GM12874 (cell line): ENCODE data around the gene CASKIN2.
A peak's percentile ranks its signal among the peaks of the same experiment; 100 is the strongest.

ENCODE experiments used
- TF ChIP-seq, protein P1 (sequence below): IDR thresholded peaks from 2 replicates; pipeline ENCODE4 v1.5.1; 2011; ENCODE audit warnings: low read depth, mild to moderate bottlenecking, control low read depth, low read length, moderate library complexity; ENCODE audit not compliant: insufficient read depth

Gene CASKIN2

DNA sequence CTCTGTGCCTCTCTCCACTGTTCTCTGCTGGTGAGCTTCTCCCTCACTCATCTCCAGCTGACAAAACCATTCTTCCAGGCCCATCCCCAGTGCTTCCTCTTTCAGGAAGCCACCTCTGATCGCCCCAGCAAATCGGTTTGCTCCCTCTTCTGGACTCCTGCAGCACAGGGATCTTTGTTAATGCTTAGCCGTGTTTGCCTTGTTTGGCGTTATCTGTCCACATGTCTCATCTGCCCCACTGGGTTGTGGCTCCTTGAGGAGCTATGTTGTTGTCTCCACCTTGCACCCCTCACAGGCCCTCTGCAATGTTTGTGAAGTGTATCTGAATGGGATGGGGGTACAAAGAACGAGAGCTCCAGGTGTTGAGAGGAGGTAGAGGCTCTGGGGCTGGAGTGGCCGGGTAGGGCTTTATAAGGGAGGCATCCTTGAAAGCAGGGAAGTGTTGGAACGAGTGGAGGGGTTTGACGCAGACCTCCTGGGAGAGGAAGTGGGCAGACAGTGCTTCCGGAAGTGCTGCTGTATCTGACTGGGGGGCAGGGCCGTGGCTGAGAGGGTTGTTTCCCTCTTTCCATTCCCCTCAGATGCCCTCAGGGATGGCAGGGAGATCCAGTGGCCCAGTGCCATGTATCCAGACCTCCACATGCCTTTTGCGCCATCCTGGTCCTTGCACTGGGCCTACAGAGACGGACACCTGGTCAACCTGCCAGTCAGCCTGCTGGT is 27.8 kb downstream of the CASKIN2 start:
- TF ChIP-seq, protein P1, sequence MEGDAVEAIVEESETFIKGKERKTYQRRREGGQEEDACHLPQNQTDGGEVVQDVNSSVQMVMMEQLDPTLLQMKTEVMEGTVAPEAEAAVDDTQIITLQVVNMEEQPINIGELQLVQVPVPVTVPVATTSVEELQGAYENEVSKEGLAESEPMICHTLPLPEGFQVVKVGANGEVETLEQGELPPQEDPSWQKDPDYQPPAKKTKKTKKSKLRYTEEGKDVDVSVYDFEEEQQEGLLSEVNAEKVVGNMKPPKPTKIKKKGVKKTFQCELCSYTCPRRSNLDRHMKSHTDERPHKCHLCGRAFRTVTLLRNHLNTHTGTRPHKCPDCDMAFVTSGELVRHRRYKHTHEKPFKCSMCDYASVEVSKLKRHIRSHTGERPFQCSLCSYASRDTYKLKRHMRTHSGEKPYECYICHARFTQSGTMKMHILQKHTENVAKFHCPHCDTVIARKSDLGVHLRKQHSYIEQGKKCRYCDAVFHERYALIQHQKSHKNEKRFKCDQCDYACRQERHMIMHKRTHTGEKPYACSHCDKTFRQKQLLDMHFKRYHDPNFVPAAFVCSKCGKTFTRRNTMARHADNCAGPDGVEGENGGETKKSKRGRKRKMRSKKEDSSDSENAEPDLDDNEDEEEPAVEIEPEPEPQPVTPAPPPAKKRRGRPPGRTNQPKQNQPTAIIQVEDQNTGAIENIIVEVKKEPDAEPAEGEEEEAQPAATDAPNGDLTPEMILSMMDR, result 0 out of 2 replicates have a peak, but pooled peaks have one; percentile 9

DNA sequence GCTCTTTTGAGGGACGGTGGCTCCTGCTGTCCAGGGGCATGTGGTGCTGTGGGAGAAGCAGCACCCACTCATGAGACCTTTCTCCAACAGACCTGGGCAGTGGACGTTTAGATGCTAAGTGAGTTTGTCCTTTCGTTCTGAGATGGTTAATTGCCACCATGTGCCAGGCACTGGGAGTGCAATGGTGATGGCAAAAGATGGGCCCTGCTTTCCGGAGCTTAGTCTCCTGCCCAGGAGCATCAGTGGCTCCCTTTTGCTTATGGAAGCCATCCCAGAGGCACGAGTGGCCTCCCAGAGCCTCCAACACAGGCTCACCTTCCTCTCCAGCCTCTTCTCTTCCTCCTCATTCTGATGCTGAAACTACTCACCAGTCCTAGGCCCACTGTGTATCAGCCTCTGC is 28.4 kb downstream of the CASKIN2 start:
- TF ChIP-seq, protein P1, result no peak

DNA sequence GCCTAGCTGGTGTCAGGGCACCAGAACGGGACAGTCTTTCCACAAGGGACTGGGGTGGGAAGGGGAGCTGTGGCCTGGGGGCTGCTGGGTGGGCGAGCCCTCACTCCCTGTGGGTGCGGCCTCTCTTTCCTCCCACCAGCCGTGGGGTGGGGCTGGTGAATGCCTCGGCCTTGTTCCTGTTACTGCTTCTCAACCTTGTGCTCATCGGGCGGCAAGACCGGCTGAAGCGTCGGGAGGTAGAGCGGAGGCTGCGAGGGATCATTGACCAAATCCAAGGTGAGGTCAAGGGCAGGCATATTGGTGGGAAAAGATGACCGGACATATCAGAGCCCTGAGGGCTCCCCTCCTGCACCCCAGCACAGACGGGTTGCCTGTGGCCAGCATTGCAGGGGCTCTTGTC is 29.2 kb downstream of the CASKIN2 start:
- TF ChIP-seq, protein P1, result no peak

DNA sequence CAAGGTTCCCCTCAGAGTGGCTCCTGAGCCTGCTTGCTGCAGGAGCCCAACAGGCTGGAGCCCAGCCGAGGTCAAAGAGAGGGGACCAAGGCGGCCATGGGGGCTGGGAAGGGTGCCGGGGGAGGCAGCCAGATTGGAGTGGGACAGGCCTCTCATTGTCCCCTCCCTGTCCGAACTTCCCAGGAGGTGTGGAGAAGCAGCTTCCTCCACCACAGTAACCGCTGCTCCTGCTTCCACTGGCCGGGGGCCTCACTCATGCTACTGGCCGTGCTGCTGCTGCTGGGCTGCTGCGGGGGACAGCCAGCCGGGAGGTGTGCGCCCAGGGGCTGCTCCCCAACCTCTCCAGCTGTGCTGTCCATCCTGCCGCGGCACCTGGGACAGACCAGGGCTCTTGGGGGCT is 29.6 kb downstream of the CASKIN2 start:
- TF ChIP-seq, protein P1, result no peak

DNA sequence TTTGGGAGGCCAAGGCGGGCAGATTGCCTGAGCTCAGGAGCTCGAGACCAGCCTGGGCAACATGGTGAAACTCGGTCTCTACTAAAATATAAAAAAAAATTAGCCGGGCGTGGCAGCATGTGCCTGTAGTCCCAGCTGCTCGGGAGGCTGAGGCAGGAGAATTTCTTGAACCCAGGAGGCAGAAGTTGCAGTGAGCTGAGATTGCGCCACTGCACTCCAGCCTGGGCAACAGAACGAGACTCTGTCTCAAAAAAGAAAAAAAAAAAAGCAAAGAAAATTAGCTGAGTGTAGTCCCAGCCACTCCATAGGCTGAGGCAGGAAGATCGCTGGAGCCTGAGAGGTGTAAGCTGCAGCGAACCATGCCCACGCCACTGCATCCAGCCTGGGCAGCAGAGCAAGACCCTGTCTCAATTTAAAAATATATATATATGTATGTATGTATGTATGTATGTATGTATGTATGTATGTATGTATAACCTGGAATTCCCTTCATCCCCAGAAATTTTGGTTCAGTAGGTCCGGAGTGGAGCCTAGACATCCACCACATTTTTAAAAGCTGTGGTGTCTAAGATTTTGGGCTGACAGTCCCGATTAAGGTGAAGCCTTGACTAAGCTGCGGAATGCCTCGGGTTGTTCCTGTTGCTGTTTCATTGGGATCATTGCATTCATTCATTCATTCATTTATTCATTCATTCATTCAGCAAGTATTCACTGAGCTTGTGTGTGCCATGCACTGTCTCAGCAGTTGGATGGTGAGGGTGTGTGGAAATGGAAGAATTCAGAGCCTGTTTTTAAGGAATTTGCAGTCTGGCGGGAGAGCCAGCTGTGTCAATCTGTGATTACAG is 33.0 kb downstream of the CASKIN2 start:
- TF ChIP-seq, protein P1, result no peak

DNA sequence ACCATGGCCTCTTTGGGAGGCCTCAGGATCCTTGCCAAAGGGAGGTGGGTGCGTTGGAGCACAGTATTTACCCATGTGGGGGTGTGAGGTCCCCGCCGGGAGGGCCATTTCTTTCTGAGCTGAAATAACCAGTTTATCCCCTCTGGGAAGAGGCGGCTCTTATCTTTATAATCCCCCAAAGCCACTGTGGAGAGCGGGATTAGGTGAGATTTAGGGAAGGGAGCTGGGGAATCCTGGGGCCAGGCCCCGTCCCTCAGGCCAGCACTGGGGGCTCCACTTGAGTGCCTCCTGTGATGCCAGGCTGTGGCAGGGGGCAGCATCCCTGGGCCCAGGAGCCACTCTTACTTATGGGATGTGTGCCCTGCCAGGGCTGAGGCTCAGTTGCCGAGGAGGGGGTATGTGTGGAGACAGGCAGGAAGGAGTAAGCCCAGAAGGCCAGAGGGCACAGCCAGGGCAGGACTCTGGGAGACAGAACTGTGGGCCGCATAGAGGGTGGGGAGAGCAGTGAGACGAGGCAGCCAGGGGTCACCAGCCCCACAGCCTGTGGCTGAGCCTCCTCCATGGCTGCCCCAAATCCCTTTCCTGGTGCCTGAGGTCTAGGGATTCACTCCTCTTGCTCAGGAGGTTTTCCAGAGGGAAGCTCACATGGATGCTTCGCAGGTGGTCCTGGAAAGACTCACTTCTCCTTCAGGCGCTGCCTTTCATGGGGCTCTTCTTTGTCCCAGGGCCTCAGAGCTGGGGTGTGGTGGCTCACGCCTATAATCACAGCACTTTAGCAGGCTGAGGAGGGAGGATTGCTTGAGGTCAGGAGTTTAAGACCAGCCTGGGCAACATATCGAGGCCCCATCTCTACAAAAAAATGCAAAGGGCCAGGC is 33.9 kb downstream of the CASKIN2 start:
- TF ChIP-seq, protein P1, result no peak

DNA sequence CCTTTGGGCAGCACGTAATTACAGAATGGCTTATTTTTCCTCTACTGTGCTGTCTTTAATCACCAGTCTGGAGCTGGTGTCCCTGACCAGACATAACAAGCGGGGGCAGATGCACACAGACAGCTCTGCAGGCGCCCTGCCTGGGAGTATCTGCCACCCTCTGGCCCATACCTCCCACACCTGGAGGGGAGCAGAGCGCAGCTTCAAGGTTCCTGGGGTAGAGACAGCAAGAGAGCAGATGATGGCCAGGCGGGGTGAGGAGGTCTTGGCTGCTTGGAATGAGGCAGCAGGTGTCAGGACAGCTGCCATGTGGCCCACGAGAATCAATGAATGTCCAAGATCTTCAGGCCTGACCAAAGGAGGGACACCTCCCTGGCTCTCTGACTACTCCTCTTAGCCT is 35.1 kb downstream of the CASKIN2 start:
- TF ChIP-seq, protein P1, result no peak
